ENCODE measurements around the gene NDUFAF7.

DNA sequence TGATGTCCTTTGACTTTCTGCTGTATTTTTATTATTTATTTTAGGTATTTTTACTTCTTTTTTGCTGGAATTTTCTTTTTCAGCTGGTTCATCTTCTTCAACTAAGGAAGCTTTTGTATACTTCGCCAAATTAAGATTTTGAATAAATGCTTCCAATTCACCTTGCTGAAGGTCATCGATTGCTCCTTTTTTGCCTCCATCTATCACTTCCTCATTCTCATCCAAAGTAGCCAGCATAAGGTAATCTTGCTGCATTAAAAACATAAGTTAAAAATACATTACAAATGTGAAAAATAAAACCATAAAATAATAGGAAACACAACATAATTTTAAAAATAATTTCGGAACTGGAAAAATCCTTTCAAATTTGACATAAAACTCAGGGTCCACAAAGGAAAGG, 2.7 kb upstream of the NDUFAF7 start:
- TF ChIP-seq, protein P1, sequence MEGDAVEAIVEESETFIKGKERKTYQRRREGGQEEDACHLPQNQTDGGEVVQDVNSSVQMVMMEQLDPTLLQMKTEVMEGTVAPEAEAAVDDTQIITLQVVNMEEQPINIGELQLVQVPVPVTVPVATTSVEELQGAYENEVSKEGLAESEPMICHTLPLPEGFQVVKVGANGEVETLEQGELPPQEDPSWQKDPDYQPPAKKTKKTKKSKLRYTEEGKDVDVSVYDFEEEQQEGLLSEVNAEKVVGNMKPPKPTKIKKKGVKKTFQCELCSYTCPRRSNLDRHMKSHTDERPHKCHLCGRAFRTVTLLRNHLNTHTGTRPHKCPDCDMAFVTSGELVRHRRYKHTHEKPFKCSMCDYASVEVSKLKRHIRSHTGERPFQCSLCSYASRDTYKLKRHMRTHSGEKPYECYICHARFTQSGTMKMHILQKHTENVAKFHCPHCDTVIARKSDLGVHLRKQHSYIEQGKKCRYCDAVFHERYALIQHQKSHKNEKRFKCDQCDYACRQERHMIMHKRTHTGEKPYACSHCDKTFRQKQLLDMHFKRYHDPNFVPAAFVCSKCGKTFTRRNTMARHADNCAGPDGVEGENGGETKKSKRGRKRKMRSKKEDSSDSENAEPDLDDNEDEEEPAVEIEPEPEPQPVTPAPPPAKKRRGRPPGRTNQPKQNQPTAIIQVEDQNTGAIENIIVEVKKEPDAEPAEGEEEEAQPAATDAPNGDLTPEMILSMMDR (tag by site-specific recombination; IDR thresholded peaks at IDR 0.05): no peak
- TF ChIP-seq, protein P2, sequence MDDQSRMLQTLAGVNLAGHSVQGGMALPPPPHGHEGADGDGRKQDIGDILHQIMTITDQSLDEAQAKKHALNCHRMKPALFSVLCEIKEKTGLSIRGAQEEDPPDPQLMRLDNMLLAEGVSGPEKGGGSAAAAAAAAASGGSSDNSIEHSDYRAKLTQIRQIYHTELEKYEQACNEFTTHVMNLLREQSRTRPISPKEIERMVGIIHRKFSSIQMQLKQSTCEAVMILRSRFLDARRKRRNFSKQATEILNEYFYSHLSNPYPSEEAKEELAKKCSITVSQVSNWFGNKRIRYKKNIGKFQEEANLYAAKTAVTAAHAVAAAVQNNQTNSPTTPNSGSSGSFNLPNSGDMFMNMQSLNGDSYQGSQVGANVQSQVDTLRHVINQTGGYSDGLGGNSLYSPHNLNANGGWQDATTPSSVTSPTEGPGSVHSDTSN (CRISPR knock-in tag; IDR thresholded peaks at IDR 0.05): no peak
- TF ChIP-seq ZNF701 (tag by site-specific recombination; IDR thresholded peaks at IDR 0.05) (no peak), TCF7L2 (IDR thresholded peaks at IDR 0.05; ENCODE audit: borderline replicate concordance, low read depth, low read length) (no peak), MZF1 (tag by site-specific recombination; IDR thresholded peaks at IDR 0.05; ENCODE audit: borderline replicate concordance) (no peak), YY1 (tag by site-specific recombination; IDR thresholded peaks at IDR 0.05) (no peak), ZNF76 (tag by site-specific recombination; IDR thresholded peaks at IDR 0.05; ENCODE audit: borderline replicate concordance, low read depth) (no peak), ZNF174 (tag by site-specific recombination; IDR thresholded peaks at IDR 0.05) (no peak), ZNF571 (tag by site-specific recombination; IDR thresholded peaks at IDR 0.05) (no peak), ZNF341 (tag by site-specific recombination; IDR thresholded peaks at IDR 0.05; ENCODE audit: low read depth) (no peak), SP3 (tag by site-specific recombination; IDR thresholded peaks at IDR 0.05) (no peak), ZBTB7A (tag by site-specific recombination; IDR thresholded peaks at IDR 0.05; ENCODE audit: low read depth) (no peak)
- TF ChIP-seq, protein P3, sequence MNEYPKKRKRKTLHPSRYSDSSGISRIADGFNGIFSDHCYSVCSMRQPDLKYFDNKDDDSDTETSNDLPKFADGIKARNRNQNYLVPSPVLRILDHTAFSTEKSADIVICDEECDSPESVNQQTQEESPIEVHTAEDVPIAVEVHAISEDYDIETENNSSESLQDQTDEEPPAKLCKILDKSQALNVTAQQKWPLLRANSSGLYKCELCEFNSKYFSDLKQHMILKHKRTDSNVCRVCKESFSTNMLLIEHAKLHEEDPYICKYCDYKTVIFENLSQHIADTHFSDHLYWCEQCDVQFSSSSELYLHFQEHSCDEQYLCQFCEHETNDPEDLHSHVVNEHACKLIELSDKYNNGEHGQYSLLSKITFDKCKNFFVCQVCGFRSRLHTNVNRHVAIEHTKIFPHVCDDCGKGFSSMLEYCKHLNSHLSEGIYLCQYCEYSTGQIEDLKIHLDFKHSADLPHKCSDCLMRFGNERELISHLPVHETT (tag by site-specific recombination; IDR thresholded peaks at IDR 0.05): no peak

Measured in HEK293 (cell line).